K562 (cell line): ENCODE measurements around the gene ERMARD. TPM values are rescaled to one million over a fixed set of nuclear protein-coding genes. Genes with fewer than 3 reads are reported as not detected.

ENCODE experiments used
- ATAC-seq: fragments of 200-7000 bp; cut with Tn5 transposase; 3 replicates; pipeline ENCODE4 v1.9.1; 2020; ENCODE audit warnings: moderate library complexity
- BruUV-seq: library from RNA; stranded (reverse); fragments of 400-500 nt; replicated peaks from 2 replicates; lab custom pipeline; 2021; lab: Mats Ljungman, UMichigan
- CTCF ChIA-PET: fragments of 300-600 bp; formaldehyde crosslinking; extraction: SDS; loops from one replicate; lab custom pipeline; 2021; ENCODE audit warnings: low intra/inter-chr PET ratio; lab: Yijun Ruan, JAX
- POLR2A ChIA-PET: fragments of 300-600, 350-650 bp; sonication (Branson Sonifier 250); formaldehyde crosslinking; extraction: SDS; loops from one replicate; lab custom pipeline; 2021; ENCODE audit warnings: antibody characterized with exemption, inconsistent platforms; lab: Yijun Ruan, JAX
- DNase-seq, 4 experiments: peaks; one replicate each; pipeline versions ENCODE4 v3.0.0 to v3.0.0-alpha.2; 2011 to 2018; ENCODE audit warnings: low spot score in 3 of 4, mixed read lengths in 3 of 4; ENCODE audit errors: extremely low read depth in 1 of 4
- FAIRE-seq: peaks from 2 replicates; lab custom pipeline; 2011; peaks lifted over from hg19 to GRCh38; lab: Jason Lieb, UNC
- H2AFZ ChIP-seq: 2 replicates; pipeline ENCODE4 v1.6.0; 2011; ENCODE audit warnings: low read depth, low read length, control low read depth, inconsistent platforms
- H3K27ac ChIP-seq: fragments of 200-600 bp; 3 replicates; pipeline ENCODE4 v1.8.0; 2011; ENCODE audit warnings: low read depth, mild to moderate bottlenecking, control low read depth, inconsistent platforms, low read length, moderate library complexity, mixed read lengths; ENCODE audit errors: extremely low read depth
- H3K27me3 ChIP-seq, 2 experiments: fragments of 300-600 bp in 1 of 2; 2 replicates in 1 of 2; 3 replicates in 1 of 2; pipeline versions ENCODE4 v1.6.0 to v1.8.0; 2011; ENCODE audit warnings: inconsistent platforms in 2 of 2, low read length in 2 of 2, mild to moderate bottlenecking in 1 of 2, mixed read lengths in 1 of 2, moderate library complexity in 1 of 2; ENCODE audit not compliant: control insufficient read depth in 2 of 2, insufficient read depth in 2 of 2
- H3K36me3 ChIP-seq: fragments of 300-600 bp; 3 replicates; pipeline ENCODE4 v1.8.0; 2011; ENCODE audit warnings: mild to moderate bottlenecking, low read length, inconsistent platforms; ENCODE audit not compliant: control insufficient read depth, insufficient read depth
- H3K4me1 ChIP-seq, 2 experiments: fragments of 200-600 bp in 1 of 2; replicated peaks in 1 of 2; 2 replicates in 1 of 2; 3 replicates in 1 of 2; pipeline versions ENCODE4 v1.5.1 to v1.8.0; 2011; ENCODE audit warnings: inconsistent platforms in 2 of 2, low read length in 2 of 2, mild to moderate bottlenecking in 1 of 2, mixed read lengths in 1 of 2, moderate library complexity in 1 of 2; ENCODE audit not compliant: control insufficient read depth in 2 of 2, insufficient read depth in 2 of 2
- H3K4me2 ChIP-seq: 2 replicates; pipeline ENCODE4 v1.6.1; 2011; ENCODE audit warnings: low read length, control low read depth, inconsistent platforms, mixed read lengths; ENCODE audit not compliant: insufficient read depth
- H3K4me3 ChIP-seq: fragments of 200-600 bp; sonication (generic), shearing (Covaris generic); 2 replicates; pipeline ENCODE4 v1.5.1; 2016; ENCODE audit warnings: control low read depth, inconsistent platforms
- H3K79me2 ChIP-seq: fragments of 200-600 bp; 3 replicates; pipeline ENCODE4 v1.8.0; 2011; ENCODE audit warnings: low read length, inconsistent platforms; ENCODE audit not compliant: control insufficient read depth, insufficient read depth
- H3K9ac ChIP-seq, 2 experiments: 2 replicates each; pipeline versions ENCODE4 v1.6.0 to v1.6.1; 2011; ENCODE audit warnings: low read depth in 2 of 2, low read length in 2 of 2, control low read depth in 1 of 2, inconsistent platforms in 1 of 2, mild to moderate bottlenecking in 1 of 2, mixed read lengths in 1 of 2; ENCODE audit not compliant: insufficient read depth in 1 of 2
- H3K9me1 ChIP-seq: one replicate; pipeline ENCODE4 v1.6.0; 2011; ENCODE audit warnings: inconsistent platforms, mild to moderate bottlenecking, low read length, moderate library complexity; ENCODE audit not compliant: control insufficient read depth, insufficient read depth
- H3K9me3 ChIP-seq: replicated peaks from 2 replicates; pipeline ENCODE4 v1.5.1; 2011; ENCODE audit warnings: low read depth, low read length, inconsistent platforms; ENCODE audit not compliant: control insufficient read depth, insufficient read depth
- H4K20me1 ChIP-seq: replicated peaks from 2 replicates; pipeline ENCODE4 v1.6.1; 2011; ENCODE audit warnings: low read length, inconsistent platforms, mixed read lengths; ENCODE audit not compliant: control insufficient read depth, insufficient read depth
- MAFG ChIP-seq: fragments of 450-650 bp; conservative IDR thresholded peaks from 2 replicates; pipeline ENCODE4 v1.6.1; 2016; ENCODE audit warnings: missing genetic modification characterization, missing compliant biosample characterization
- MIER1 ChIP-seq: fragments of 450-650 bp; IDR thresholded peaks from 2 replicates; pipeline ENCODE4 v1.6.1; 2016; ENCODE audit warnings: antibody characterized with exemption, mild to moderate bottlenecking, low read depth
- NCOA6 ChIP-seq: fragments of 450-650 bp; IDR thresholded peaks from 2 replicates; pipeline ENCODE4 v1.6.1; 2017; ENCODE audit warnings: mild to moderate bottlenecking
- NR2C2 ChIP-seq, 2 experiments: fragments of 200-800 bp in 1 of 2; sonication (Bioruptor generic) in 1 of 2; sonication (generic) in 1 of 2; formaldehyde crosslinking in 1 of 2; IDR thresholded peaks; 2 replicates each; pipeline versions ENCODE4 v1.6.1 to v1.8.0; 2016 to 2022; ENCODE audit warnings: mild to moderate bottlenecking in 1 of 2, missing compliant biosample characterization in 1 of 2, missing genetic modification characterization in 1 of 2, missing genetic modification reagents in 1 of 2
- PHF20 ChIP-seq: fragments of 450-650 bp; IDR thresholded peaks from 2 replicates; pipeline ENCODE4 v1.6.1; 2018; ENCODE audit not compliant: partially characterized antibody
- SRSF1 ChIP-seq: fragments of 200-400 bp; formaldehyde crosslinking; IDR thresholded peaks from 2 replicates; pipeline ENCODE4 v1.6.1; 2017; ENCODE audit warnings: mild to moderate bottlenecking, low read depth, low read length, moderate library complexity
- ZNF197 ChIP-seq: fragments of 200-800 bp; sonication (Bioruptor generic); IDR thresholded peaks from 2 replicates; pipeline ENCODE4 v1.6.1; 2016; ENCODE audit warnings: low read depth, missing genetic modification characterization, missing compliant biosample characterization
- ZNF347 ChIP-seq: fragments of 450-650 bp; formaldehyde crosslinking; IDR thresholded peaks from 2 replicates; pipeline ENCODE4 v1.4.0; 2020; ENCODE audit warnings: low read depth, mild to moderate bottlenecking, moderate library complexity
- ZNF444 ChIP-seq: fragments of 250-450 bp; sonication (Bioruptor Pico); IDR thresholded peaks from 2 replicates; pipeline ENCODE4 v1.4.0; 2020; ENCODE audit warnings: mild to moderate bottlenecking, moderate library complexity
- ZNF584 ChIP-seq: fragments of 200-800 bp; sonication (Bioruptor generic); IDR thresholded peaks from 2 replicates; pipeline ENCODE4 v1.6.1; 2016; ENCODE audit warnings: low read depth, mild to moderate bottlenecking, missing genetic modification characterization, missing compliant biosample characterization
- ZZZ3 ChIP-seq: fragments of 450-650 bp; IDR thresholded peaks from 2 replicates; pipeline ENCODE4 v1.6.1; 2016; ENCODE audit warnings: antibody characterized with exemption, mild to moderate bottlenecking, moderate library complexity
- WGBS: fragments of 100-300 bp; shearing (Covaris generic); methylation state at CpG from one replicate; pipeline ENCODE4 v1.1.6; 2016; ENCODE audit warnings: low coverage, mixed read lengths; ENCODE audit not compliant: insufficient coverage; ENCODE audit errors: missing lambda C conversion rate; 5-methylcytosine and 5-hydroxymethylcytosine counted together
- in situ Hi-C: fragments of 300-500 bp; cut with MboI; formaldehyde crosslinking; loops from 4 replicates; pipeline ENCODE4 v1.15.0; 2018; ENCODE audit warnings: inconsistent platforms, mixed read lengths
- intact Hi-C: fragments of 100-400 bp; cut with micrococcal nuclease; formaldehyde crosslinking; loops from 2 replicates; pipeline ENCODE4 v1.14.2; 2022
- polyA plus RNA-seq, 8 experiments: library from polyadenylated mRNA; depleted of rRNA in 4 of 8; stranded (reverse) in 5 of 8; unstranded in 3 of 8; fragments of >200 nt; fragmentation: Nextera tagmentation in 2 of 8; fragmentation: Illumina TruSeq in 1 of 8; extraction: Ambion mirVana in 2 of 8; extraction: Trizol in 1 of 8; gene quantifications; 2 replicates each; pipeline versions ENCODE4 v1.2.1 to v1.2.3, GENCODE V29; 2011 to 2014; ENCODE audit warnings: inconsistent platforms in 1 of 8, missing spikeins in 1 of 8
- total RNA-seq, 7 experiments: library from RNA; depleted of rRNA in 6 of 7; stranded (reverse); fragments of >200 nt in 6 of 7; fragmentation: Illumina TruSeq in 2 of 7; extraction: Trizol in 2 of 7; gene quantifications; 2 replicates each; pipeline versions ENCODE4 v1.2.1 to v1.2.3, GENCODE V29; 2011 to 2021; ENCODE audit warnings: low replicate concordance in 1 of 7

ERMARD gene
- total and polyA plus RNA-seq, 9 of the 15 experiments (the other 6 are each of a cell fraction or from before 2014, with no cell fraction given): 14.5 to 68.6 (median 27.7) TPM

DNA sequence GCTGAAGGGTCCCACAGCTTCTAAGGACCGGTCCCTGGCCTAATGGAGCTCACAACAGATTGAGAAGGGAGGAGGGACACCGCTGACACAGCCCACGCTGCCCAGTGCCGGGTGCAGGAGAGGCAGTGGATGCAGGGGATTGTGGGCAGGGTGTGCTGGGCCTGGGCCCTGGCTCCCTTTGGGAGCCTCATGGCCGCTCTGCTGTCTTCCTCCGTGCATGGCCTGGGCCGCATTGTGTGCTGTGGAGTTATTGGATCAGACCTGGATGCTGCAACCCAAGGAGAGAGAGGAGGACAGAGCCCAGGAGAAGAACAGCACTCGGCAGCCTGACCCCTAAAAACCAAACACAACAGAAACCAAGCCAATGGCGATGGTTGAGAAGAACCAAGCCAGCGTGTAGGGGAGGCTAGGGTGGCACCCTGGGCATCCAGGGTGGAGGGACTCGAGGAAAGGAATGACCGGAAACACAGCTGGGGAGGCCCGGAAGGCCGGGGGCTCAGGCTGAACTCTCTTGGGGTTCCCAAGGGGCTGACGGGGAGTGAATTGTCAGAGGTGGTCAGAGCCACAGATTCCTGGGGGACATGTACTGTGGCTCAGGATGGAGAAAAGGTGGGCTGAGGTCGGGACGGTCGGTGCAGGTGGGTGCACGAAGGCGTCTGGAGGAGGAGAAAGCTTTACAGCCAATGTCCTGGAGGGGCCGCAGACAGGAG lies 41.0 kb downstream of the ERMARD start:
- FAIRE-seq (no peak), ATAC-seq (no peak), DNase-seq (no peak)
- in situ Hi-C loops (no loop called here), intact Hi-C loops (loop anchor here (5.0 kb wide), 1 partner anchor 140 kb away; no protein-coding TSS in a partner anchor)
- H3K9me1 ChIP-seq: peaks cover 2% of the 10 kb centered on the region
- CTCF ChIA-PET: interaction anchor here (0.6 kb wide), 1 partner anchor 738 kb away, joined by 3 read pairs; no protein-coding TSS in a partner anchor
- H3K9ac ChIP-seq: no peak overlapping the region
- POLR2A ChIA-PET: interaction anchor here (0.6 to 2.9 kb wide), 3 partner anchors 8 to 740 kb away, joined by 3 to 8 read pairs (median 3); no protein-coding TSS in a partner anchor
- no peak overlapping the region for H3K4me3 ChIP-seq
- H3K36me3 ChIP-seq: no peaks in the 10 kb centered on the region
- peaks cover 11 to 17% of the 10 kb centered on the region in 2 experiments; a peak in 3 of 5 replicates for H3K4me1 ChIP-seq
- H3K79me2 ChIP-seq: no peaks in the 10 kb centered on the region
- H2AFZ ChIP-seq: no peak overlapping the region
- no peak for TF ChIP-seq MIER1
- H3K4me2 ChIP-seq: no peak overlapping the region
- peaks cover 19% of the 10 kb centered on the region; the same call in 1 of the 2 replicates for H4K20me1 ChIP-seq
- WGBS: 4% methylated on average over 21 of the region's 21 CpGs
- H3K9me3 ChIP-seq: no peaks in the 10 kb centered on the region
- H3K27me3 ChIP-seq: peaks cover 59 to 70% of the 10 kb centered on the region in 2 experiments
- BruUV-seq: no TSS peak
- H3K27ac ChIP-seq: no peak overlapping the region

DNA sequence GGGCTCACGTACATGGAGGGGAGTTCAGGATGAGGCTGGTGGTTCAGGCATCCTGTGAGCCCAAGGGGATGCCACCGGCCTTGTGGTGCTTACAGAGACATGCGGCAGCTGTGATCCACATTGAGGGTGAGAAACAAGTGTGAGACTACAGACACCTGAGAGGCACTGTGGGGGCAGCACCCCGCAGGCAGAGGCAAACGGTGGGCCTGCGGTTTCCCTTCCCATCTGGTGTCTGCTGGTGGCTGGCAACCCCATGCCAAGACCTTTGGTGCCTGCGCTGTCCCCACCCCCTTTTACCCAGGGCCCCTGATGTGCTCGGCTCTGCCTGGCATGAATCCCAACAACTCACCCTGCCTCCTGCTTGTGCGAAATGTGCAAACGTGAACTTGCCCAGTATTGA lies 42.0 kb downstream of the ERMARD start:
- no peak overlapping the region for H3K27ac ChIP-seq
- no peak for ATAC-seq
- 3% methylated on average over 10 of the region's 10 CpGs for WGBS
- DNase-seq: no peak
- no peak for FAIRE-seq
- in situ Hi-C loops: no loop called here
- POLR2A ChIA-PET: interaction anchor here (2.9 to 3.3 kb wide), 2 partner anchors 9 to 12 kb away, joined by 8 to 13 read pairs; no protein-coding TSS in a partner anchor
- no peaks in the 10 kb centered on the region for H3K79me2 ChIP-seq
- H3K27me3 ChIP-seq: peaks cover 56 to 65% of the 10 kb centered on the region in 2 experiments
- H3K9ac ChIP-seq: no peak overlapping the region
- BruUV-seq: no TSS peak
- peaks cover 19% of the 10 kb centered on the region; the same call in 1 of the 2 replicates for H4K20me1 ChIP-seq
- H3K9me1 ChIP-seq: peaks cover 2% of the 10 kb centered on the region
- H3K4me3 ChIP-seq: no peak overlapping the region
- no peak overlapping the region for H2AFZ ChIP-seq
- H3K36me3 ChIP-seq: no peaks in the 10 kb centered on the region
- H3K9me3 ChIP-seq: no peaks in the 10 kb centered on the region
- peaks cover 11 to 17% of the 10 kb centered on the region in 2 experiments; a peak in 3 of 5 replicates for H3K4me1 ChIP-seq
- H3K4me2 ChIP-seq: no peak overlapping the region
- CTCF ChIA-PET: interaction anchor here (0.6 kb wide), 1 partner anchor 835 kb away, joined by 3 read pairs; no protein-coding TSS in a partner anchor
- intact Hi-C loops: loop anchor here (5.0 kb wide), 1 partner anchor 139 kb away; no protein-coding TSS in a partner anchor
- no peak for TF ChIP-seq ZNF444 (CRISPR knock-in tag)
- no peak for TF ChIP-seq ZZZ3
- TF ChIP-seq SRSF1: no peak
- TF ChIP-seq NCOA6: no peak
- TF ChIP-seq MAFG (tag): no peak
- no peak for TF ChIP-seq ZNF584 (CRISPR knock-in tag)
- no peak for TF ChIP-seq PHF20
- TF ChIP-seq ZNF347 (CRISPR knock-in tag): no peak
- TF ChIP-seq NR2C2 (CRISPR knock-in tag; IDR thresholded peaks at IDR 0.05): no peak
- no peak for TF ChIP-seq NR2C2 (tag; IDR thresholded peaks at IDR 0.05)
- TF ChIP-seq ZNF197 (CRISPR knock-in tag): no peak
